T follicular helper cell (primary cell): Measurements from ENCODE around the gene BCDIN3D.

Source experiments
- DNase-seq: peaks from one replicate; pipeline ENCODE4 v3.0.0-alpha.2; 2020; ENCODE audit warnings: low read depth

Gene BCDIN3D

DNA sequence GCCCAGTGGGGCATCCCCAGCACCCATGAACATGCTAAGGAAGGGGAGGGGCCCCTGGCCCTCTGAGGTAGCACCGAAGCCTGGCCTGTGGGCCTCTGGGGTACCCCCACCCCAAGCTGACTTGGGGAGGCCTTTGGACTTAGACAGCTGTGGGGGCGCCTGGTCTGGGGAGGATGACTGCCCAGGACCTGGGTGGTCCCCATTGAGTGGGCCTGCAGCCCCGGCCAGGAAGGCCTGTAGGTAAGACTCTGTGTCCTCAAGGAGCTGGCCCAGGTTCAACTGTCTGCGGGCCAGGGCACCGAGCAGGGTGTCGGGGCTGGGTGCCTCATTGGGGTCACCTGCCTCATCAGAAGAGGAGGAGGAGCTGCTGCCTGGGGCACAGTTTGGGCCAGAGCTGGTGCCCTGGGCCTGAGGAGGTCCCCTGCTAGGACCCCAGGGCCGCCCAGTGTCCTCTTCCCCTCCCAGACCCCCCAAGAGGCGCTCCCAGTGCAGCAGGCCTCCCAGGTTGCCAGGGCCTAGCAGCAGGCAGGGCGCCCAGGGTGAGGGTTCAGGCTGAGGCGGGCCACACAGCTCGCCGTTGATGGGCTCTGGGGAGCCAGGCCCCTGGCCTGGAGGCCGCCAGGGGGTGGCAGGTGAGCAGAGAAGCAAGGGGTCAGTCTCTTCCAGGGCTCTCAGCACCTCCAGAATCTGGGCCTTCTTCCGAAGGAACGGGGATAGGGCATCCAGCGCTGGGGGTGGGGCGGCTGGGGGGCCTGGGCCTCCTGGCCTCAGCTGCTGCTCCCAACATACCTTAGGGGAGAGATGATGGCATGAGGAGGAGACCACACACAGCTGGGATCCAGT lies 46.1 kb downstream of the BCDIN3D start:
- no peak for DNase-seq

DNA sequence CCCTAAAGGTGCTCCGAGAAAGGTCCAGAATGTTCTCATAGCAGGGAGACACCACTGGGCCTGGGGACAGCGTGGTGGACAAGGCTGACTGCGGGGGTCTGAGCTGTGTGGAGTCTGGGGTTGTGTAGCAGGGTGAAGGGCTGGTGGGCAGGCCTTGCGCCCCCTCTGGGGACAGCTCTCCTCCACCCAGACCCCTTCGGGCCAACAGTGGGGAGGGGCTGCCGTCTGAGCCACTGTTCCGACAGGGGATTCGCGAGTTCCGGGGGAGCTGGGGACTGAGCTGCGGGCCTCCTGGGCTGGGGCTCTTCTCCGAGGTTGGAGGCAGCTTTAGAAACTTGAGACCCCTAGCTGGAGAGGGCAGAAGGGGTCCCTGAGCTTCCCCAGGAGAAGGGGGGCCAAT lies 46.8 kb downstream of the BCDIN3D start:
- no peak for DNase-seq

DNA sequence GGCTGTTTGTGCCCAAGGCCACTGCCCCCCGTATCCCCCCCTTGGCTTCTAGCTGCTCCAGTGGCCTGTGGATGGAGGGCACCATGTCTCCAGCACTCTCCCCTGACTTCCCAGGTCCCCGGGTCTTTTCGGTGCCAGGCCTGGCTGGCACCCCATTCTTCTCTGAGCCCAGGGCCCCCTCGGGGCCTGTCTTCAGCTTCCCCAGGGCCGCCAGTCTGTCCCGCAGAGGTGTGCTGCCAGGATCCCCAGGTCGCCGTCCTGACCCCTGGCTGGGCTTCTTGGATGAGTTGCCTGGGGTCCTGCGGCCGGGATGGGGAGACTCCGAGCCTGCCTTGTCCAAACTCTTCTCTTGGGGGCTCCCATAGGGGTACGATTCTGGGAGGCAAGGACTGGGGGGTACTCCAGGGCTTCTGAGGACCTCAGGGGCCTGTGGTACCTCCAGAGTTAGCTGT lies 47.2 kb downstream of the BCDIN3D start:
- no peak for DNase-seq

DNA sequence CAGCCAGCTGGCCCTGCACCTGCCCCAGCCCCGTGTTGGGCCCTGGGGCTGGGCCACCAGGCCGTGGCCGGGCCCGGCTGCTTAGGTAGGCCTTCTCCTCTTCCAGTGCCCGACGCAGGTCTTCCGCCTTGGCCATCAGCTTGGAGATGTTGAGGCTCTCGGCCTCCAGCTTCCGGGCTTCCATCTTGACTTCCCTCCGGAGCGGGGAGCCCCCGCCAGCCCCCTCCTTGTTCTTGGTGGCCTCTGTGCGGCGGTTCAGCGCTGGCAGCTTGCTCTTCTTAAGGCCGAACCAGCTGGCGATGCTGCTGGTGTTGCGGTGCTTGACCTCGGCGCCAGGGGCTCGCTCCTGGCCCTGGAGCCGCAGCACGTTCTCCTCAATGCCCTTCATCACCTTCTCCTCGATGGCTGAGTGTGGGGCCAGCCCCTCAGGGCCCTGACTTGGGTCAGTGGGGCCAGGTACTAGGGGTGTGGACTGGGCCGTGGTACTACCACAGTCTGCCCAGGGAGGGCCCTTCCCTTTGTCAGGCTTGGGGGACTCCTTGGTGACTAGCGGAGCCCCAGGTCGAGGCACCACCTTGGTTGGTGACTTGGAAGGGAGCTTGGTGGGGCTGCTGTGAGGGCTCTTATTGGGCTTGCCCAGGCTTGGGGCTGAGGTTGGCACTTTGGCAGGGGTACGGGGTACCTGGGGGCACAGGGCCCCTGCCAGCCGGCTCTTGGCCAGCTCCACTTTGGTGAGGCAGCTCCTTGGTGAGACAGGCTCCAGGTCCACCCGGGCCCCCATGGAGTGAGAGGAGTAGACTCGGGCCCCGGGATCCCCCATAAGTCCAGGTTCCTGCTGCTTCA lies 47.9 kb downstream of the BCDIN3D start:
- no peak for DNase-seq

DNA sequence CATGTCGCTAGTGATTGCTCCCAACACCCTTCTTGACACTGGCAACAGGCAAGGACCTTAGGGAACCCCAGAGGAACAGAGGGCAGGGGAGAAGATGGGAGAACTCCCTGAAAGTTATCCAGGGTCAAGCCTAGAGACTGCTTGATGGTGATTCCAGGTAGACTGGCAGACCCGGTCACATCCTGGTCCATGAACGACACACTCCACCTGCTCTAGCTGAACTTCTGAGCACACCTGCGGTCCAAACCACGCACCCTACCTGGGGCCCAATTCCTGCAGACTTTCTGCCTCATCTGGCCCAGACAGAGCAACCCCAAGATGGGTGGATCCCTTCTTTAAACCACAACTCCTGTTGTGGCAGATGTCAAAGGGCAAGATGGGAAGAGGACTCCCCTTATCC lies 48.9 kb downstream of the BCDIN3D start:
- no peak for DNase-seq

DNA sequence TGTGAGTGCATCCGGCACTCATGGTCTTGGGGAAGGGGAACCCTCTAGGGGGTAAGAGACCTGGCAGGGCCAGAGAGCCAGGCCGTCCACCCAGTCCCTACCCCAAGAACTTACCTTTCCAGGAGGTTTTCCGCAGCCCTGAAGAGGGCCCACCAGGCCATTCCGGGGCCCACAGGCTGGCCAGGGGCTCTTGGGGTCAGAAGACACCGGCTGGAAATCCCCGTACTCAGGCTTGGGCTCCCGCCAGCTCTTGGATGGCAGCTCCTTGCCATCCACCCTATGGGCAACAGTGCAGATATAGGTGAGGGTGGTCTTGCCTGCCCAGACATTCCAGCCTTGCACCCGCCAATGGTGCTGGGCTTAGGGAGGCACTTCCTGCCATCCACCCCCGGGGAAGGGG lies 49.3 kb downstream of the BCDIN3D start:
- DNase-seq: no peak

DNA sequence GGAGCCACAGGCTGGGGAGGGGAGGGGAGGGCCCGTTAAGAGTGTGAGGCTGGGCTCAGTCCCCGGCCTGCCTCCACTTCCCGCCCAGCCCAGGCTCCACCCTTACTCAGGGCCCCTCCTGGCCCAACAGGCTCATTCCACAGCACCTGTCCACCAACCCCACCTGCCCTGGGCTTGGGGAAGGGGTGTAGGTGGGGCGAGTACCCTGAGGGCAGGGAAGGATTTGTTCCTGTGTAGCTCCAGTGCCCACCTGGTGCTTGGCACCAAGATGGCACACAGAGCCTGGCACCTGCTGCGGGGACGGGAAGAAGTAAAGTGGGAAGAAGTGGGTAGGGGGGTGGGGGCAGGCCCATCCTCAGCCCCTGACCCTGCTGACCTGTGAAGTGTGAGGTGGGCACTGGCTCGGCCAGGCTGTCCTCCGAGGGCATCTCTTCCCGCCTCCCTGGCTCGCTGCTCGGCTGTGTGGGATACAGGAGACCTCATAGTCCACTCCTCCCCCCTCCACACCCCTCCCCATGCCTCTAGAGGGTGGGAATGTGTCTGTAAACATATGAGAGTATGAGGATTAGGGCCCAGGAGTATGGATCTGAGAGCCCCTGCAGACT lies 49.8 kb downstream of the BCDIN3D start:
- no peak for DNase-seq

DNA sequence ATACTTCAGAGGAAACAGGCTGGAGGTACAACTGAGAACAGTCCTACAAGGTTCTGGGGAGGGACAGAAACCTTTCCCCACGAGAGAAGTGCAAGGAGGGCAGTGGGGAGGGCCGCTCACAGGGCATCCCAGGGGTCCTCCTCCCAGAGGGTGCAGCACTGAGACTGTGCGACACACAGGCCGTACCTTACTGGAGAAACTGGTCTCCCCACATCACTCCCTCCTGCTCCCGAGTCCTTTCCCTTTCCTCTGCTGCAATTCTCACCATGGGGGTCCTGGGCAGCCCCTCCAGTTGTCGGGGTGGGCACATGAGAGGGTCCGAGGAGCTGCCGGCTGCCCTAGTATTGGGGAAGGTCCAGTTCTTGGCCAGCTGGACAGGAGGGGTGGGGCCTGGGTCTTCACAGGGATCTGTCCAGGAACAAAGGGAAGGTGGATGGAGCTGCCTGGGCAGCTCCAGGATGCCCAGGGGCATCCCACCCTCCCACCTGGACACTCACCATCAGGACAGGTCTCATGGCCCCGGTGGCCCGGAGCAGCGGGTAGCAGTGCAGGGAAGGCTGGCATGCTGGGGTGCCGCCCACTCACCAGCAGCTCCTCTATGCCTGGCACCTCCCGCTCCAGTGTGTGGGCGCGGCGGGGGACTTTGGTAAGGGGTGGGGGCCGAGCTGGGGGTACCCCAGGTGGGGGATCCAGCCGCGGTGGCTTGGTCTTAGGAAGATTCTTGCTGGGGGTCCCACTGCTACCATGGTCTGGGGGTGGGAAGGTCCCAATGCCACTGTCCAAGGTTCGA lies 50.5 kb downstream of the BCDIN3D start:
- no peak for DNase-seq

DNA sequence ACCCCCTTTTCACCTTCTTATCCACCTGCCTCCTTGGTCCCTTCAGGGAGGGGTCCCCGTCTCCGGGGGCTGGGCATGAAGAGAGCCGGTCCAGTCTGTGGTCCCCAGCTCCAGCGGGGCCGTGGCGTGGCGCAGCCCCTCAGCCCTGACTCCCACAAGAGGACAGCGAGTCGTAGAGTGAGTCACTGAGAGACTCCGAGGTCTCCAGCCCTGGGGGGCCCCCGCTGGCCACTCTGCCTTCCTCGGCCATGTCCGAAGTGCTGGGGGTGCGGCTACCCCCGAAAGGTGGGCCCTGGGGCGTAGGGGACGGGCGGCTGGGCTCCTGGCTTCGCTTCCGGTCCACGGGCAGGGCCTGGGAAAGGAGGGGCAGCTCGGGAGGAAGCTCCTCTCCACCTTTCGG lies 51.2 kb downstream of the BCDIN3D start:
- no peak for DNase-seq

DNA sequence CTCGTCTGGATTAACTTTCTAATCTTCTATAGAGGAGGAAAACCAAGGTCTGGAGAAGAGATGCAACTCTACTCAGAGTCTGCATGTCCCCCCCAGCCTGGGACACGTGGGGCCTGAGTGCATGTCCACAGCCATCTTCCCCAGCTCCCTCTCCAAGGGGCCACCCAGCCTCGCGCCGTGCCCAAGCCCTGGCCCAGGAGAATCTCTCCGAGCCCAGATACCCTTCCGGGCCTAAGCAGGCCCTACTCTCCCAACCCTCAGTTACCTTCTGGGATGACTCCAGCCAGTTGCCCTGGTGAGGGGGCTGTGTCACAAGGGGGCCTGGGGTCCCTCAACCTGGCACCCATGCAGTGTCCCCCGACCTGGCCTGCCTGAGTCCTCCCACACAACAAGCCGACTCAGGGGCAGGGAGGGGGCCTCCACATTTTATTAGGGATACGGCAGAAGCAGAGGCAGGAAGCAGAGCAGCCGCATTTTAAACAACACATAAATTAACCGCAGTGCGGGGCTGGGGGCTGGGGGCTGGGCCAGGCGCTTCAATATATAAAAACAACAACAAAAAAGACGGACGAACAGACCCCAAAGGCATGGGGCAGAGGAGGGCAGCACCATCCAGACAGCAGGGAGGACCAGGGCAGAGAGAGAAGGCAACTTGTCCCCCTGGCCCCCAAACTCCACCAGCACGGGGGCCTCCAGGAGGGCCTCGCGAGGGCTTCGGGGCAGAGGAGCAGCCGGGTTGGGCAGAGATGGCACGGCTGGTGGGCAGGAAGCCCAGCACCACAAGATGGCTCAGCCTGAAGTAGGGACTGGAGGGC lies 52.0 kb downstream of the BCDIN3D start:
- DNase-seq: no peak

DNA sequence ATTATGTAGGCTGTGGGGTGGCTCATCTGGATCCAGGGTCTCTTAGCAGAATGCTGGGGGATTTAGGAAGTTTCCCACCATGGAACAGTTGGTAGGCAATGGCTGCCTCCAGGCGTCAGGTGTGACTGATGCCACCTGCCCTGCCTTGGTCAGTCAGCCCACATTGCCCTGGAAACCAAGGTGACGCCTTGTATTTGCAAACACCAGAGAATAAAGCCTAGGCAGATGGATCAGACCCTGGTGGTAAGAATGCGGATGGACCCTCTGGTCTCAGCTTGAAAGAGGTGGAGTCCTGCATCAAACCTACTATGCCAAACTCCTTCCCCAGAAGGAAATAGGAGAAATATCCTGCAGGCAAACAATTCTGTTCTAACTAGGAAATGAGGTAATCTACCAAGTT lies 52.9 kb downstream of the BCDIN3D start:
- DNase-seq: no peak

DNA sequence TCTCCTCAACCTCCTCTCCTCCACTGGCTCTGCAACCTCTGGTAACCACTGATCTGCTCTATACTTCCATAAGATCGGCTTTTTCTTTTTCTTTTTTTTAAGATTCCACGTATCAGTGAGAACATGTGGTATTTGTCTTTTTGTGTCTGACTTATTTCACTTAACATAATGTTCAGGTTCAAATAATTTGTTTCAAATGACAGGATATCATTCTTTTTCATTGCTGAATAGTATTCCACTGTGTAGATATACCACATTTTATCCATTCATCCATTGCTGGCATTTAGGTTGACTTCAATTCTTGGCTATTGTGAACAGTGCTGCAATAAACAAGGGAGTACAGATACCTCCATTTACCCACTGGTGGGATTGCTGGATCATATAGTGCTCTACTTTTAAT lies 55.2 kb downstream of the BCDIN3D start:
- no peak for DNase-seq
